ENCODE data around the gene MYL12A.

The MYL12A gene

DNA sequence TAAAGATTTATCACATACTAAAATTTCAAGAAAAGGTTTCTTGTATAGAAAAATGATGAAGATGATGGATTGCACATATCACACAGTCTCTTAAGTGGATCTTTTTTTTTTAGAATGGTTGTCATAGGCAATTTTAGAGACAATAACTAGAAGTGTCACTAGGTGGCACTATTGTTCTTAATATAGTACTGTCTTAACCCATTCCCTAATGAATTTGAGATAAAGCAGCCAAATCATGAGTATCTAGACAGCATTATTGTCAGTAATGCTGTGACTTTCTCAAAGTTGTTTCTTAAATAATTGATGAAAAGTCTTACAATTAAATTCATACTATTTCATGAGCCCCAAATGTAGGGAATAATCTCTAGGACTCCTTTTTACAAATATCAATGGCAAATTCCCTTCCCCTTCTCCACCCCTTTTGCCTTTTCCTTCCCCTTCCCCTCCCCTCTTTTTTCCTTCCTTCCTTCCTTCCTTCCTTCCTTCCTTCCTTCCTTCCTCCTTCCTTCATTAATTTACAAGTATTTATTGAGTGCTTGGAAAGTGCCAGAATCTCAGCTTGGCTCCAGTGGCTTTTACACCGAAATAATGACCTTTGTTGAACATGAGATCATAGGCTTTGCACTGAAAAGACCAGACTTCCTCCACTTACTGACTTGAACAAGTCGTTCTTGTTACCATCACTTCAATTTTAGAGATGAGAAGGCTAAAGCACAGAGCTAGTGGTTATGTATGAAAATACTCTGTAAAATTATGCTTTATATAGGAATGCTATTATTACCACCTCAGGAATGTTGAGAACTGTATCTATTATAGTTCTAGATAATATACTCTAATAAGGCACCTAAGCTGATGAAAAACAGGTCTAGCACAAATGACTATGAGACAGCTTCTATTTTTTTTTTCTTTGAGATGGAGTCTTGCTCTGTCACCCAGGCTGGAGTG is 34.1 kb downstream of the MYL12A start:
- DNase-seq (ENCODE audit: low read depth in 2 of 2, low spot score in 1 of 2), result no peak

DNA sequence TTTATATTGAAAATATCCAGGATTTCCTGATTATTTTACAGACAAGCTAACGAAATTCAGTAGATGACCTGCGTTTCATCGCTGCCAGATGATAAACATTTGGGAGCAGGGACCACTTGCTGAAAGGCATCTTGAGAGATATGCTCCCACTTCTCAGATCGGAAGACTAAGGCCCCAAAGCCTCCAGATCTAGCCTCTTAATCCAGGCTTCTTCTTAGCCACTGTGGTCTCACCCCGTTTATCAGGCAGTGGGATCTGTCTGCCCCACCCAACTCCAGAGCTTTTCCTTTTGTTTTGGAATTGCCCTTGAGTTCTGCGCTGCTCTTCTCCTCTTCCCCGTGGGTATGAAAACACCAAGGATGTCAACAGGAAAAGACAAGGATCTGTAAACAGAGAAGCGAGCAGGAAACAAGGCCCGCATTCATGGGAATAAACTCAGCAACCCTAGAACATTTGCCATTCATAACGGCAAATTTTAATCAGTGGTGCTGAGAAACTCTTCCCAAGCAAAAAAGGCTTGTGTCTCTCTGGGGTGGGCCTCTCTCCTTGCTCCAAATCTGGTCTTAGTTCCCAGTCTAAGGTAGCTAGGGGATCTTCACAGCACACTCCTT is 35.8 kb downstream of the MYL12A start:
- DNase-seq (ENCODE audit: low read depth in 2 of 2, low spot score in 1 of 2), result no peak

- no peak for DNase-seq (ENCODE audit: low read depth in 2 of 2, low spot score in 1 of 2)
Measured at GRCh38 chr18:3283908-3284307, 36.3 kb downstream of the MYL12A start.

DNA sequence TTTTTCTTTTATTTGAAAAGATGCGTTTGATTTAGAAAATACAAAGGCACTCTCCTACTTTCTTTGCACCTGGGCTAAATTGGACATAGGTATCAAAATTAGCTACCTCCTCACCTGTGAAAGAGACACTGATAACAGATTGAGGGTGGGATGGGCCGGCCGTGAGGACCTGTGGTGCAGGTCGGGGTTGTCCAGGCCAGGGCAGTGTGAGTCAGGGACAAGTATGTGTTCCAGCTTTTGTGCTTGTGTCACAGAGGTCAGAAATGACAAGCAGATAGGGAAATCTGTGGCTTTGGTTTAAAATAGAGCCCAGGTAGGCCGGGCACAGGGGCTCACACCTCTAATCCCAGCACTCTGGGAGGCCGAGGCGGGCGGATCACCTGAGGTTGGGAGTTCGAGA is 36.9 kb downstream of the MYL12A start:
- DNase-seq (ENCODE audit: low read depth in 2 of 2, low spot score in 1 of 2), result no peak

DNA sequence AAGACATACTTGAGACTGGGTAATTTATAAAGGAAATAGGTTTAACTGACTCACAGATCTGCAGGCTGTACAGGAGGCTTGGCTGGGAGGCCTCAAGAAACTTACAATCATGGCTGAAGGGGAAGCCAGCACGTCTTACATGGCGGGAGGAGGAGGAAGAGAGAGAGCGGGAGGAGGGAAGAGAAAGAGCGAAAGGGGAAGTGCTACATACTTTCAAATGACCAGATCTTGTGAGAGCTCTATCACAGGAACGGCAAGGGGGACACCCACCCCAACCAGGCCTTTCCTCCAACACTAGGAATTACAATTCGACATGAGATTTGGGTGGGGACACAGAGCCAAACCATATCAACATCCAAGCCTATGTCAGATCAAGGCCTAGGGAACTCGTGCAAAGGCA is 38.6 kb downstream of the MYL12A start:
- DNase-seq (ENCODE audit: low read depth in 2 of 2, low spot score in 1 of 2), result no peak

- DNase-seq (ENCODE audit: low read depth in 2 of 2, low spot score in 1 of 2), result no peak
Measured at GRCh38 chr18:3293196-3293951, 45.8 kb downstream of the MYL12A start.

DNA sequence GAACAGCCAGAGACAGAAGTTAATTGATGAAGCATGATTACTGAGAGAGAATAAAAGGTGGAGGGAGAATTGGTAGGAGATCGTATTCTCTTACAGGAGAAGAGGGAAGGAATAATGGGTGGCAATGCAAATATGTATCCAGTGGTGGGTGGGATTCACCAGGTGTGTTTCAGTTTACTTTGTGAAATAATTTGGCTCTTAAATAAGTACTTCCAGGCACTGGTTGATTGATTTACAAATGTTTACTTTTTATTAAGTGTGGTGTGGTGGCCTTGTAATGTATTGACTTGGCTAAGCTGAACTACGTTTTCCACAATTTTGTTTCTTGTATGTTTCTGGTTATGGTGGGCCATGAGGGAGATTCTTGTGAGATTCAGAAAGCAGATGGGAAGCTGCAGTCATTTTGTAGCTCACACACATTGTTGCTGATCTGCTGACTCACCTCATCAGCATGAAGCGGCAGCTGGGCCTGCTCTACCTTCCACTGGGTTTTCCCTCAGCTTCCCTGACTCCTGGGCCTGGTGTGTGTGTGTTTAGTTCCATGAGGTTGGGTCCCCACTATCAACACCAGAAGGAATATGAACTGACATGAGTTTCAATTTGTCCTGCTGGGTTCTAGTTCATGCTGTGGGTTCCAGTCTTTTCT is 47.0 kb downstream of the MYL12A start:
- no peak for DNase-seq (ENCODE audit: low read depth in 2 of 2, low spot score in 1 of 2)

DNA sequence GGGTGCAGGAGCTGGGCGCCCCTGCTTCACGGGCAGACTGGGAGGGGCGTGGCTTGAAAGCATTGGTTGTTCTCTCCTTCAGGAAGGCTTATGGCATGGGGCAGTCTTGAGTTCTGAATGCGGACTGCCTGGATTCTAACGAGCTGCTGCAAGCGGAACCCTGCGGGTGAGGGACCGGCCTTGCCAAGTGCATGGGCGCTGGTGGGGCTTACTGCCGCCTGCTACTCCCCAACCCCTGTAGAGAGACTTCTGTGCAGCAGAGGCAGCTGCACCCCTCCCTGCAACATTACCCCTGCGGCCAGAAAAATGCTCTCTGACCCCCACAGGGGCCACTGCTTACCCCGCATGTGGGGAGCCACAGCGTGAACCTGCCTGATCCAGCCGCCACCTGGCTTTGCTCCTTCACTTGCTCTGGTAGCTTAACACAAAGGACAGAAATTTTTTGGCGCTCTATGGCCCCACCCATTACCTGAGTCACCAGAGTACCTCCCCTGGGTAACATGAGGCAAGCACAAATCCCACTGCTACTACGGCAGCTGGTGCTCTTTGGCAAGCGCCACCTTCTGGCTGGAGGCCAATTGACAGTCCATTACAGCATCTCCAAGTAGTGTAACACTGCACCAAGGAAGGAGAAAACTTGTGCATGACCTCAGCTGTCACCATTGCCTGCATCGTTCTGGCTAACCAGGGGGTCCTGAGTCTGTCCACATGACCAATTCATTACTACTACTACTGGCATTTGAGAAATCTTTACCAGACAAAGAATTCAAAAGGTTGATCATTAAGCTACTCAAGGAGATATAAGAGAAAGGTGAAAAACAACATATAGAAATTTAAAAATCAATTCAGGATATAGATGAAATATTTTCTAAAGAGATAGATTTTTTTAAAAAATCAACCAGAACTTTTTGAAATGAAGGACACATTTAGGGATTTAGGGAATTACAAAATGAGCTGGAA is 49.7 kb downstream of the MYL12A start:
- DNase-seq (ENCODE audit: low read depth in 2 of 2, low spot score in 1 of 2), result peak; percentile 78 to 84

DNA sequence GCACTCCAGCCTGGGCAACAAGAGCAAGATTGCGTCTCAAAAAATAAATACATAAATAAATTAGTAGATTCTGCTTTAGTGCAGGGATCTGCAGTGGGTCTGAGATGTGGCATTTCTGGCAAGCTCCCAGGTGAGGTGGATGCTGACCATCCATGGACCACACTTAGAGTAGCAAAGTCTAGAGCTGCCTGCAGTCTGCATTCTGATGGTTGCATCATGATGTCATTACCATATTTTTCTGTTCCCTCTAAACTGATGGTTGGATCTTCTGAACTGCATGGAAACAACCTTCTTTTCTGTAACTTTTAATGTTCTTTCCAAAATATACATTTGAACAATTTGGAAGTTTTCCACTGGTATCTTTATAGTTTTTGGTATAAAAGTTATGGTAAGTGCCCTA is 57.2 kb downstream of the MYL12A start:
- no peak for DNase-seq (ENCODE audit: low read depth in 2 of 2, low spot score in 1 of 2)

DNA sequence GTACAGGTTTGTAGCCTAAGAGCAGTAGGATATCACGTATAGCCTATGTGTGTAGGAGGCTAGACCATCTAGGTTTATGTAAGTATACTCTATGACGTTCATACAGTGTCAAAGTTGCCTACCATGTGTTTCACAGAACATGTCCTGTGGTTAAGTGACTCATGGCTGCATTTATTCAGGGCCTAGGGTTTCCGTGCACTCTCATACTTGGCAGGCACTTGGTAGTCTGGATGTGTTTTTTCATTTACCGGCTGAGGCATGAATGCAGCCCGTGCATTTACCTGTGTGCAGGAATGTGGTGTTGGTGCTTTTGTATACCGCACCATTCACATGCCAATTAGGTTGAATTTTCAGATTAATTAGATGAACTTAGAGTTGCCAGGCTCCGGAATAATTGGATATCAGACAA is 57.8 kb downstream of the MYL12A start:
- peak in 1 of 2 donors; percentile 0 for DNase-seq (ENCODE audit: low read depth in 2 of 2, low spot score in 1 of 2)

Measured in stimulated activated CD8-positive, alpha-beta memory T cell treated with anti-CD3 and anti-CD28 coated beads, Interleukin-4, amount 100 ng/mL, for 1 hour (primary cell).